ENCODE data around the gene MBNL1.
"Not testable (repeated sequence)": the region's sequence is repeated elsewhere in the genome, so short reads cannot be mapped to it uniquely, and the experiment has no call there.

MBNL1 gene

DNA sequence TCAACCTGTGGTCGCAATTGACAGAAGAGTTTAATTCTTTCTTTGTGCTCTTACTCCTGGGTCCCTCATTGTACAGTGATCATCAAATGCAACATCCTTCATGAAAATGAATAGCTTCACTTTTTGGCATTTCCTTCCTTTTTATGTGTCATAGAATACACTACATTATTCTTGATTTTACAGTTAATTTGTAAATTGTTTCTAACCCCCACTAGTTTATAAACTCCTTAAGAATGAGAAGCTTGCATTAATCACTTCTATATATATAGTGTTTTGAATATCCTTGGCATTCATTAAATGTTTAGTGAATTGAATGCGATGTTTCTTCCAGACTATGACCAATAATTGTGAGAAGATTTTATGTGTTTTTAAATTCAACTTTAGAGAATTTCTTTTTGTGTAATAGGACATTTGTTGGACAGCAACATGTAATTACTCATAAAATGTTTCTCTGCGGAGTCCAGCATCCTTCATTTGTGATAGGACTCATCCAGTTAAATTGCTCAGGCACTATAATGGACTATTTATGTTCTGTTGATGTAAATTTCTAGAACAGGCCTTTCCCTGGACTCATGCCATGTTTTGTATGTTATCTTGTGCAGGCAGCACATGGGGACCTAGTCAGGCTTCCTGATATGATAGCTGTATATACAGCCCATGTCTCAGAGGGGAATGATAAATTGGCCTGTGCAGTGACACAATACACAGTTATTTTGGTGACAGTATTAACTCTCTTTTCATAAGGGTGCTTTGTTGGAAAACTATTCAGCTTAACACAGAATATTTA is 51.3 kb downstream of the MBNL1 start:
- DNase-seq (no peak), ATAC-seq (no peak)

DNA sequence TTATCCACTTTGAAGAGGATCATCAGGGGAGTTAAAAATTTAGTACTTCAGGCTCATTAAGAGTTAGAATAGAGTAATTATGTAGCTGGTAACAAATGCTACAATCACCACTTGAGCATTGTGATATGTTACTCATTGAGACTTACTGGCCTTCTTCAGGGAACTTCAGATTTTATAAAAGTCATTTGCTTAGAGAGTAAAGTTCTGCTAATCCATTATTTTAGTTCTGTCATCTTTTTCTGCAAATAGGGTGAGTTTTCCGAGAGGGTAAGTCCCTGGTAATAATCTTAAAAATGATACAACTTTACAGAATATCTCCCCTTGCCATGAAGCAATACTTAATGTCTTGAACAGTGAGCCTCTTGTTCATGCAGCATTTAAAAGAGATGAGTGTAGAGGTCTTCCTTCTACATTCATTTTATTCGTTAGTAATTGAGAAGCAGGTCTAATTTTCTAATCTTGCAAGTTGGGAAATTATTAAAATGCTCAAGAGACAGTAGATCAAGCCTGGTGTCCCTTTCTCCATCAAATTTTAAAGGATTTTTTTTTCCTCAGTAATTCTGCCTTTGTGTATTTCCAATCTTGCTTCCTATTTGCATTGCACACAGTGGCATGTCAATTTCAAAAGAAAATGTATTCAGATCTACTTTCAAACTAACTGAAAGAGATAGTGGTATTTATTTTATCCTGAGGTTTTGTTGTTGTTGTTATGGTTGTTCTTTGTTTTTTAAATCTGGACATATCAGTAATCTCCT is 52.6 kb downstream of the MBNL1 start:
- no peak for DNase-seq
- ATAC-seq = no peak

DNA sequence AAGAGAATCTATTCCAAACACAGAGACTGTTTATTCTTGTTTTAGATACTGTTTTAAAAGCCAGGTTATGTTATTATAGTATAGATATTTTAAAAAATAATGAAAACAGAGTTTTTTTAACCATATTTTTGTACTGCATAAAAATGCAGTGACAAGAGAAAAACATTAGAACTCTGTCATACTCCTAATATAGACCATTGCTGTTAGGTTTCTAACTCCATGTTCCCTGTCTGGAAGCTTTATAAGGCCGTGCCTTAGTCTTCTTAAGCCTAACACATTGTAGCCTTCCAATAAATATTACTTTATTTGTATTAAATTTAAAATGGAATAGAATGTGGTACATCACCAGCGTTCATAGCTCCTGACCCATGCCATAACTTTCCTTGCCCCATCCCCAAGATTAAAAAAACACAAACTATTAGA is 53.2 kb downstream of the MBNL1 start:
- ATAC-seq (no peak), DNase-seq (no peak)

DNA sequence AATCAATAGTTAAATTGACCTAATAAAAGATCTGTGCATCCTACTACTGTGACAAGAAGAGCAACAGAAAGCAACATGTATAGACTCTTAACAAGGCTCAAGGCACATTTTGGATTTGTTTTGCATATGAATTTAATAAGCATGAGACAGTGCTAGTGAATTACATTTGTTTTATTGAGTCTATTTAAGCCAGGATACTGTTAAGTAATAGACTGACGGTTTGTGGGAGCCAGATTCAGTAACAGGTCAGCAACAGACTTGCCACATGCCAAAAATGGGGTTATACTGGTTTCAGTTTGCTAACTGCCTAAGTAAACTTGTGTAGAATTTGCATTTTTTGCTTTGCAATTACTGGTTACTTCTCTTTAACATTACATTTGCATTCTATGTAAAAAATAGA is 54.0 kb downstream of the MBNL1 start:
- ATAC-seq = no peak
- no peak for DNase-seq

GRCh38 chr3:152323834-152324233 is 55.1 kb downstream of the MBNL1 start:
- ATAC-seq = peak; percentile 82

DNA sequence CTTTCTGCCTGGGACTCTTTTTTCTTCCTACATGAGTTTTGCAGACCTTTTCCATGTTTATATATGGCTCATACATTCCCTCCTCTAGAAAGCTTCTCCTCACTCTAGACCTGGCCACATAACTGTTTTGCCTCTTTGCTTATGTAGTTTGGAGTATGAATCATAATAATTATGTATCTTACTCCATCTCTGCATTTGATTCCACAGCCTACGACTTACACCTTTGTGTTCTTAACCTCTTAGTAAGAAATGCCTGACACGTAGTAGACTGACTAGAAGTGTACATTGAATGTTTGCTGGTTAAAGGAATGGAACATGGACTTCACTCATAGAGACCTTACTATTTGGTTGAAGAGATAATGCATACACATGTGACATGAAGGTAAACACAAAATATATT is 56.4 kb downstream of the MBNL1 start:
- DNase-seq (no peak), ATAC-seq (peak; percentile 8)

More at GRCh38 chr3:152323834-152324233, 55.1 kb downstream of the MBNL1 start:
- DNase-seq = no peak

DNA sequence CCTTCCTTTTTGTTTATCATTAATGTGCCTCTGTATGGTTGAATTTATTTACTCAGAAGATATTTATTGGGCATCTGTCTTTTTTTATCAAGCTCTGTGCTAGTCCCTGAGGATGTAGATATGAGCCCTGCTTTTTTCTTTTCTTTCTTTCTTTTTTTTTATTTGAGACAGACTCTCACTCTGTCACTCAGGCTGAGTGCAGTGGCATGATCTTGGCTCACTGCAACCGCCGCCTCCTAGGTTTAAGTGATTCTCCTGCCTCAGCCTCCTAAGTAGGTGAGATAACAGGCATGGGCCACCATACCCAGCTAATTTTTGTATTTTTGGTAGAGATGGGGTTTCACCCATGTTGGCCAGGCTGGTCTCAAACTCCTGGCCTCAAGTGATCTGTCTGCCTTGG is 58.5 kb downstream of the MBNL1 start:
- DNase-seq (no peak), ATAC-seq (no peak)

- no peak for DNase-seq
- ATAC-seq = no peak
Measured at GRCh38 chr3:152328841-152329240, 60.1 kb downstream of the MBNL1 start.

DNA sequence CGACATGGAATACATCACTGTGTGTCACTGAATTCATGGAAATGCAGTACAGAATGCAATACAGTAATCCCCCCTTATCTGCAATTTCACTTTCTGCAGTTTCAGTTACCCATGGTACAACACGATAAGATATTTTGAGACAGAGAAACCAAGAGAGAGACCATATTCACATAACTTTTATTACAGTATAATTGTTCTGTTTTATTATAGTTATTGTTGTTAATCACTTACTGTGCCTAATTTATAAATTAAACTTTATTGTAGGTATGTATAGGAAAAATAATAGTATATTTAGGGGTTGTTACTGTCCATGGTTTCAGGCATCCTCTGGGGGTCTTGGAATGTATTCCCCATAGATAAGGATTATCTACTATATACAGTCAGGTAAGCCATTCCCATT is 61.8 kb downstream of the MBNL1 start:
- no peak for DNase-seq
- ATAC-seq = no peak

DNA sequence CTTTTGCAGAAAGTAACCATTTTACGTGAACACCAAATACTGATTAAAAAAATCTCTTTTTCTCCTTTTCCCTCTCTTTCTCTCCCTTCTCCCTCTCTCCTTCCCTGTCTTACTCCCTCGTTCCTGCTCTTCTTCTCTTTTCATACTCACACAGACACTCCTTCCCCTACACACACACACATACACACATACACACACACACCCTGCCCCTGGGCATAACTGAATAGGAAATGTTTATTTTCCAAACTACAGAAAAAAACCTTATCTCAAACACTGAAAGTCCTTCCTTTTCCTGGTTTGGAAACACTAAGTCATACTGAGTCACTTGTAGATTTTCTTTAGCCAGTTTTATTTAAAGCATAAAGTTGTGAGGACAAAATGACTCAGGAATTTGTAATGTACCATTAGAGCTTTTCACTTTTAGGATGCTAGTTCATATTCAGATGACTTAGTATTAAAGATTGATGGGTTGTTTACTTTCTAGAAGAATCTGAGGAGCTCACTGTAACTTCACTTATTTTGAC is 62.4 kb downstream of the MBNL1 start:
- DNase-seq (no peak), ATAC-seq (peak; percentile 52)

DNA sequence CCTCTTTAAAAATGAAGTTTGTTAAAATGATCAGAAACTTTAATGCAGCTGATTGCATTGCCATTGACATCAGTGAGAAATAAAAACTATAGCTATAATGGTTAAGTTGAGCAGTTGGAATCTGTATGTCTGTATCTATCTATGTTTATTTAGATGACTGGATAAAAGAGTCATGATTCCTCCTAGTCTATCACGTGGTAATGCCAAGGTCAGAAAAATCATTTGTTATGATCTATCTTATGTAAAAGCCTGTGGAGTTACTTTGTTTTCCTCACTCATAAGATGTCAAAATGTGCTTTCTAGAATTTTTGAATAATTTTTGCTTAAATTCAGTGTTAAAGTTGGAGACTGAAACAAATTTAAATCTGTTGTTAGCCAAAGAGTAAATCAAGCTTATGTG is 63.3 kb downstream of the MBNL1 start:
- no peak for ATAC-seq
- no peak for DNase-seq

- DNase-seq = no peak
- no peak for ATAC-seq
Measured at GRCh38 chr3:152333928-152334327, 65.2 kb downstream of the MBNL1 start.

GRCh38 chr3:152334761-152335160 is 66.0 kb downstream of the MBNL1 start:
- DNase-seq = no peak
- ATAC-seq = no peak

DNA sequence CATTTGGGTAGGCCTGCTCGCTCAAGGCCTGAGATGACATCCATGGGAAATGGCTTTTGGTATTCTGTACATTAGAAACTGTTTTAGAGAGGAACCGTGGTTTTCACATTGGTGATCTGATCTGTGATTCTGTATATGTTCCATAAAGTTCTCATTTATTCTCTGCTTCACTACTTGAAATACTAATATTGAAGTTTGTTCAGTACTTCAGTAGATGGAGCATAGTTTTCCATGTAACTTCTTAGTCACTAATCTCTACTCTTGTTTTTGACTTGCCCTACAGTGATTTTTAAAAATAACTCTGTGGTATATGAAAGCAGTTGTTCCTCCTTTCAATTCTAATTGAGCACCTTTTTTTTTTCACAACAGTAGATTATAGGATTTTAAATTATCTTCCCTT is 66.5 kb downstream of the MBNL1 start:
- peak; percentile 75 for ATAC-seq
- no peak for DNase-seq

DNA sequence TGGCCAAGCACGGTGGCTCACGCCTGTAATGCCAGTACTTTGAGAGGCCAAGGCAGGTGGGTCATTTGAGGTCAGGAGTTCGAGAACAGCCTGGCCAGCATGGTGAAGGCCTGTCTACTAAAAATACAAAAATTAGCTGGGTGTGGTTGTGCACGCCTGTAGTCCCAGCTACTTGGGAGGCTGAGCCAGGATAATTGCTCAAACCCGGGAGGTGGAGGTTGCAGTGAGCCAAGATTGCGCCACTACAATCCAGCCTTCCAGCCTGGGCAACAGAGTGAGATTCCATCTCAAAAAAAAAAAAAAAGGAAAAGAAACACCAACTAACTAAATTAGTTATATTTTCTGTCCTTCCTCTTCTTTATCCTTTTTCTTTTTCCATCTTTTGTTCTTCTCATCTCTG is 68.6 kb downstream of the MBNL1 start:
- ATAC-seq, DNase-seq: not testable (repeated sequence)

- DNase-seq (no peak), ATAC-seq (no peak)
Measured at GRCh38 chr3:152338159-152338720, 69.5 kb downstream of the MBNL1 start.

DNA sequence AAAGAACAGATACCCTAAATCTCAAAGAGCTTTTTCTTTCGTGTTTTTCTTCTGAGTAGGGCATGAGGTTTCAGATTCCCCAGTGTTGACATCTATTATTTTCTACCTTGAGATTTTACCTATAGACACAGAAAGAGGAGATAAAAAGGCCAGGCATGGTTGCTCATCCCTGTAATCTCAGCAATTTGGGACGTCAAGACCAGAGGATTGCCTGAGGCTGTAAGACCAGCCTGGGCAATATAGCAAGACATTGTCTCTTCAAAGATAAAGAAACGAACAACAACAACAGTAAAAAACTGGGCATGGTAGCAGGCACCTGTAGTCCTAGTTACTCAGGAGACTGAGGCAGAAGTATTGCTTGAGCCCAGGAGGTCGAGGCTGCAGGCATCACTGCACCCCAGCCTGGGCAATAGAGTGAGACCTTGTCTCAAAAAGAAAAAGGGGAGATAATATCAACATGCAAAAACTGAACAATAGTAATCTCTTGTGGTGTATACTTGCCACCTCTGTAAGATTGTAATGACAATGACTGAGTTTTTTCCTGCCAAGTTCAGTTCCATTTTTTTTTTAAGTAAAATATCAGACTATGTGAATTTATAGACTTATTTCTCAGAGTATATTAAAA is 71.3 kb downstream of the MBNL1 start:
- ATAC-seq = no peak
- no peak for DNase-seq

GRCh38 chr3:152345233-152345632 is 76.5 kb downstream of the MBNL1 start:
- DNase-seq (no peak), ATAC-seq (no peak)

- DNase-seq (no peak), ATAC-seq (no peak)
Measured at GRCh38 chr3:152346058-152346457, 77.3 kb downstream of the MBNL1 start.

DNA sequence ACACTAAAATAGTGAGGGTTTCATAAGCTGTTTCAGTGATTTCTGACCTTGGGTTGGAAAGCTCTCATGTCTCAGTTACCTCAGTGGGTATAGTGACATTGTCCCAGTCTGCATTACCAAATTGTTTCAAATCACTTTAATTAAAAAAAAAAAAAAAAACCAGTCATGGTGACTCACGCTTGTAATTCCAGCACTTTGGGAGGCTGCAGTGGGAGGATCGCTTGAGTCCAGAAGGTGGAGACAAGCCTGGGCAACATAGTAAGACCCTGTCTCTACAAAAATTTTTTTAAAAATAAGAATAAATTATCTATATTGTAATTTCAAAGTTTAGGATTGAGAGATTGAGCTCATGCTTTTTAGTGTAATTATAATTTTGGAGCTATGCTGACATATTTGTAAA is 78.0 kb downstream of the MBNL1 start:
- ATAC-seq = no peak
- DNase-seq = no peak

DNA sequence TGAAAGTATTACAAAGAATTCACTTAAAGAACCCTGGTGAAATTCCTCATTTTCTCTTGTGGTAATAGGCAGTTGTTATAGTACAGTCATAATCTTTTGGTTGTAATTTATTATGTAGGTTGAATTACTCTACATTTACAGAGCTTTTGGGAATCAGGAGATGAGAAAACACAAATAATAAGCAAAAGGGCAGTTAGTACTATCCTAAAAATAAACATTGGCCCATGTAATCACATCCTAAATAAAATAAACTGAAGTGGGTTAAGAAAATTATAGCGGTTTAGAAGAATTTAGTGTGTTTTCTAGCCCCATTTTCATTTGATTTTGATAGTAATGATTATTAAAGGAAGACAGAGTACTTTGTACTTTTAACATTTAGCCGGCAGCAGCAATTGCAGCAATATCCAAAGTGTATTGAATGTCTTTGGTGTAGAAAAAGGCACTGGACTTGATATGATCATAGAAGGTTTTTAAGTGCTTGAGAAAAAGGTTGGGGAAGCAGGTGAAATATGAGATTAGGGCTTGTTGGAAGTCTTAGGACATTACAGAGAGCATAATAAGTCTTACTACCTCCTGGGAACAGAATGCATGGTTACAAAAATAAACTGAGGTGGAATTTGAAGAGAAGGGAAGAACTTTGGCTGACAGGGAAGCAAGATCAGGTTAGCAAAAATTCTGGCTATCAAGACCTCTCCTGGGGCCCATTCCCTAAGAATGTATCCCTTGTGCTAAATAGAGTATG is 79.9 kb downstream of the MBNL1 start:
- DNase-seq = no peak
- no peak for ATAC-seq

DNA sequence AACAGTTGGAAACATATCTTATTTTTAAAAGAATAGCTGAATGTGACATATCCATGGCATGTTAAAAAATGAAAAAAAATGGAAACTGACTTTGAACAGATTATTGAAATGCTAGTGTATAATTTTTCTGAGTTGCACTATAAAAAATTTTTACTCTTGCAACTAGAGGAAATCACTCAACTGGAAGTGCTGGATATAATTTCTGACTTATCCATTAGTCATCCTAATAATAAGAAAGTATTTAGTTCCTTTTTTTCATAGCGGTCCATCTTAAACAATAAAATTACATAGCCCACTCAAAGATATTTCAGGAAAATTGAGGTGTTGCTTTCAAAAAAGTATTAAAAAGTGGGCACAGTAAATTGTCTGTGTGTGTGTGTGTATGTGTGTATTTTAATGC is 80.7 kb downstream of the MBNL1 start:
- no peak for DNase-seq
- ATAC-seq = no peak
